Measurements from ENCODE around the gene MAPK9.
A peak's percentile ranks its signal among the peaks of the same experiment; 100 is the strongest.
"Not testable (repeated sequence)": the region's sequence is repeated elsewhere in the genome, so short reads cannot be mapped to it uniquely, and the experiment has no call there.

MAPK9 gene

DNA sequence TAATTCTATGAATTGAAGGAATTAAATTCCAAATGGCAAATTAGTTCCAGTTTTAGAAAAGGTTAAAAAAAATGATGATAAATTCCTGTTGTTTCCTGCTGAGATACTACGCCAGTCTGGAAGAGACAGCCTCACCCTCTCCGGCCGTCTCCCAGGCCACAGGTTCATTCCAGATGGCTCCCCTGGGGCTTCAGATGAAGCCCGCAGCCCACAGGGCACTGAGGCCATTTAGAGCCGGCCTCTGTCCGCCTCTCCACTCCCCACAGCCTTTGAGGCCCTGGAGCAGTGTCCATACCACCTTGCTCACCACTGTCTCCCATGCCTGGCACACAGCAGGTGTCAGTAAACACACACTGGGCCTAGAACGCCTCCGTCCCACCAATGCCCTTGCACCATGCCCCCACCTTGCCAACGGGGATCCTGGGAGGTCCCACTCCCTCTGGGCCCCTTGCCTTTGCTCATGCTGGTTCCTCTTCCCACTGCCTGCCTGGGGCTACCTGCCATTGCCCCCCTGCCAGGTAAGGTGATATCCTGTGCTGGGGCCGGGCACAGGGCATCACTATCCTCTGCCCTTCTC is 35.2 kb upstream of the MAPK9 start:
- no peak for DNase-seq (ENCODE audit: low read depth)

- DNase-seq (ENCODE audit: low read depth): no peak
Observed at GRCh38 chr5:180324601-180324950, 32.7 kb upstream of the MAPK9 start.

DNA sequence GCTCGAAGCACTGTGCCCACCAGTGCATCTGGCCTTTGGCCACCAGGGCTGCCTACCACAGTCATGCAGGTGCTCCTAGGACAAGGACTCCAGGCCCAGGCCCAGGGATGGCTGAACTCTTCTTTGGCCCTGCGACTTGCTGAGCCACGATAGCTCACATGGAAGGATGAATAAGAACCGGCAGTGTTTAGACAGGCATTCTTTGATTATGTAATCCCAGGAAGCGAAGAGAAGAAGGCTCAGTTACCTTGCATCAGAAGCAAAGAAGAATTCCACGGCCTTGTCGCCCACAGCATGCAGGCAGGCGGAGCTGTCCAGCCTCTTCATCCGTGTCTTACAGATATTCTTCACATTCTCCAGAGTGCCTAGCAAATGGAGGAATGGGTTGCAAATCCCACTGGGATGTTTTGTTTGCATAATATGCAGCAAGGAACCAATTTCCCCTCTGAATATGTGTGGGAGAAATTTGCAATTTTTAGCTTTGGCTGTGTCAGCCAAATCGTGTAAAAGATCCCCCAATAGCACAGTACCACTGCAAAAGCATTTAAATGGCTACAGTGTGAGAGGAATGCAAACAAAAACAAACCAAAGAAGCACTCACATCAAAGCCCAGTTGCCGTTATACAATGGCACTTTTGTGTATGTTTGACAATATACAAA is 32.2 kb upstream of the MAPK9 start:
- DNase-seq (ENCODE audit: low read depth): no peak

DNA sequence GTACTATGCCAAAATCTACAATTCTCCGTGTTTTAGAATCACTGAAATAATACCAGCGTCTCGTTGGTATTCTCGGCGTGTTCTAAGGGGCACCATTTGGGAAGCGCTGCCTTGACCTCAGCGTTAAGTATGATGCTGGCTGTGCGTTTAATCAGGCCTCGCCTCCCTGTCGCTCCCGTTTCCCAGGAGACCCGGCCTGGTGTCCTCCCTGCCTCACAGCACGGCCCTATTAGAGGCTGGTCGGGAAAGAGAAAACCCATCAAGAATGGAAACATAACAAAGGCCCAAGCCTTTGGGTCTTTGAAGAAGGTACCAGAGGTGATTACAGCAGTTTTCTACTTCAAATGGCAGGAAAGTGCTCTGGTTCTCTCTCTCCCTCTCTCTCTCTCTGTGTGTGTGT is 31.3 kb upstream of the MAPK9 start:
- no peak for DNase-seq (ENCODE audit: low read depth)

DNA sequence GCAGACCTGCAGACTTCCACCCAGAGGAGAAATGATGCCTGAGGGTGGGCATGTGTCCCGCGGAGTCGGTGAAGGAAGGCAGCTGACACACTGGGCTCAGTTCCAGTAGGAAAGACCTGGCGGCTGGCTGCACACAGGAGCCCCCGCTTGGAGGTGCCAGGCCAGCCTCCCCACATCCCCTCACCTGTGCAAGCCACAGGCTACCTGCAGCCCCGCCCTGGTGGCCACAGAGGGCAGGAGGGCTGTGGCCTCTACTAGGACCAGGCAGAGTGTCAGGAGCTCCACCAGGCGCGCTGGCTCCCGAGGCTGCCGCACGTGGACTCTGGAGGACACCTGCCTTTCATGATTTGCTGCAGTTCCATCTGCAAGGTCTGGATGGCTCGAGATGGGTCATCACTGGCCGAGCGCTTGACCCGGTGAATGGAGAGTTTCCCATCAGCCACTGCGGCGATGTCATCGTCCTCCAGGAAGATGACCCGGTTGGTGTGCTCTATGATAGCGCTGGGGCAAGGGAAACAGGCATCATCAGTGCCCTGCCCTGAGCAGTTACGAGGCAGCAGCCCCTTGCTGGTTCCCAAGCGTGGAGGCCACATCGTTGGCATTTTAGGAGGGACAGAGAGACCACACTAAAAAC is 26.7 kb upstream of the MAPK9 start:
- no peak for DNase-seq (ENCODE audit: low read depth)

DNA sequence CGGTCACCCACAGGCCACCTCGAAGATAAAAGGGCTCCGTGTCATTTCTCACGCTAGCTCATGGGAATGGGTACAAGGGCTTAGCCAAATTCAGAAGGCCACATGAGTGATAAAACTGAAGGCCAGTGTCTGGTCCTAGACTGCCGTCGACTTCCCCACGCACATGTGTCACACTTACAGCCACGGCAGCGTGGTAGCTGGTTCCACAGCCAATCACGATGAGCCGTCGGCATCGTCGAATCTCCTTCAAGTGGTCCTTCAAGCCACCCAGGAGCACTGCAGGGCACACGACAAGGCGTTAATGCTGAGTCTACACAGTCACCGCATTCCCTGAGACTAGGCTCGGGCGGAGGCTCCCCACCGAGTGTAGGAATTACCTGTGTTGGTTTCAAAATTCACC is 24.7 kb upstream of the MAPK9 start:
- DNase-seq (ENCODE audit: low read depth): no peak

DNA sequence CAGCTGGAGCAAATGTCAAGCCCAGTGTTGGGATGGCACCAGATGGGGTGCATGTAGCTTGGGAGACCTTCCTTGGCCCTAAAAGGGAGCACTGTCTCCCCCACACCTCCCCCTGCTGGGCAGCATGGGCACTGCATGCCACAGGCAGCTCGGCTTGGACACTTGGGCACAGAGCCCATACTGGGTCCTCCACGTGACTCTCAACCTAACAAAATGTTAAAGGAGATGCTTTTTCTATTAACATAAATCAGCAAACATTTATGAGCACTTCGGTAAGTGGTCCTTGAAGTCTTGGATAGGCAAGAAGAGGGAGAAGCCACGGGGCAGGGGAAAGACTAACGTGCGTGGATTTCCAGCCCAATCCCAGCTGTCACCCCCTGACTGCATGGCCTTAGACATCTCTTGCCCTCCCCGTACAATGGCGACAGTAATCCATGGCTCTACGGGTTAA is 23.9 kb upstream of the MAPK9 start:
- peak; percentile 56 for DNase-seq (ENCODE audit: low read depth)

DNA sequence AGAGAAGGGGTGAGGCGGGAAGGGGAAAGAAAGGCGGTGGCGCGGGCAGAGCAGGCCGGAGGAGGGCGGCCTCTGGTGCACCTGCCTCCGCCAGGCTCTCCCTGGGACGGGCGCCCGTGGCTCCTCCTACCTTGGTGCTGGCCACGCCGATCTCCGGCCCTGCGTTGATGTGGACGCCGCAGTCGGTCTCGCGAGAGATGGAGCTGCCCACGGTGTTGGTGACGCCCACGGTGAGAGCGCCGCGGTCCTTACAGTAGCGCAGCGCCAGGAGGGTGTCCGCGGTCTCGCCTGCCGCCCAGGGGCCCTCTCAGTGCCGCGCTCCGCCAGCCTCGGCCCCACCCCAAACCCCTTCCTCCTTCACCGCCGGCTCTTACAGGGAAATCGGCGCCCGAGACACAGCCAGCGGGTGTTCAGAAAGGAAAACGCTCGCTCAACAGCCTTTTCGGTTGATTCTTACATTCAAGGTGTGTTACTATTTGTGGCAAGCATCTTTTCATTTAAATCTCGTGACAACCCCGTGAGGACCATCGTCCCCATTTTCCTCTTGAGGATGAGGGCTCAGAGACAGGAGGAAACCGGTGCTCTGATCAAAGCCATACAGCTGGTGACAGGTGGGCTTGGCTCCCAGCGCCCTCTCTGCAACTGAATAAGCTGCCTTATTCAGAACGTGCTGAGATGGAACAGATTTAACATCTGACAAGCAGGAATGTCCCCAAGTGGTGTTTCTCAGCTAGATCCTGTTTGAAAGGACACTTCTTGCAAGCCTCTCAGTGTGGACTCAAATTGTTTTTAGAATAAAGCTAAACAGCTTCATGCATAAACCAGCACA is 22.0 kb upstream of the MAPK9 start:
- DNase-seq (ENCODE audit: low read depth): peak; percentile 29

DNA sequence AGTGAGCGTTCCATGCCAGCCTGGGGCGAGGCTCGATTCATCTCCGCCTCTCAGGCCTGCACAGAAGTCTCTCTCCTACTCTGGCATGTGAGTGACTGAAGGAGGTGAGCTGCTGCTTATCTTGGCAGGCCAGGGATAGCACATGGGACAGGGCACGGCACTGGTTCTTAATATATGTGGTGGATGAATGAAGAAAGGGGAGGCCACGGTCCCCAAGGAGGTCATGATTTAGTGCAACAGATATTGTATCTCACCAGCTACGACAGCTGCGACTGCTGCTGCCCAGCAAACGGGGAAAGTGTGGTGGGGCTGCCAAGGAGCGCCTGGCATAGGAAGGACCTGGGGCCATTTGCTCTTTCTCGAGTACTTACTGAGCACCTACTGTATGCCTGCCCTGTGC is 19.3 kb upstream of the MAPK9 start:
- no peak for DNase-seq (ENCODE audit: low read depth)

DNA sequence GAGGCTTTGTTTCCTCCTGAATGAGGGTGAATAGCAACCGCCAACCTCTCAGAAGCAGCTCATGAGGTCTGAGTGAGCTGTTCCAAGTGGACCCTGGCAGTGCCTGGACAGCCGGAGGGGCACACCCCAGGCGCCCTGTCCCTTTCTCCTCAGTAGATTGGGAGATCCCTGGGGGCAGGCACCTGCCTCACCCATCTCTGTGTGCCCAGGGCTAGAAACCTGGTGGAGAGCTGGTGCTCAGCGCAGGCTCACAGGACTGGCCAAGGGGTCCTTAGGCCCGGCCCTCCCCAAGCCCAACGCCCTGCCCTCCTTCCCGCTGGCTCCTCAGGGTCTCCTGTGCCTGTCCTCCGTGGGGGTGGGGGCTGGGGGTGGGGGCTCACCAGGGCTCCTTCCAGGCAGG is 14.9 kb upstream of the MAPK9 start:
- DNase-seq (ENCODE audit: low read depth): no peak

GRCh38 chr5:180305481-180305880 is 13.6 kb upstream of the MAPK9 start:
- no peak for DNase-seq (ENCODE audit: low read depth)

DNA sequence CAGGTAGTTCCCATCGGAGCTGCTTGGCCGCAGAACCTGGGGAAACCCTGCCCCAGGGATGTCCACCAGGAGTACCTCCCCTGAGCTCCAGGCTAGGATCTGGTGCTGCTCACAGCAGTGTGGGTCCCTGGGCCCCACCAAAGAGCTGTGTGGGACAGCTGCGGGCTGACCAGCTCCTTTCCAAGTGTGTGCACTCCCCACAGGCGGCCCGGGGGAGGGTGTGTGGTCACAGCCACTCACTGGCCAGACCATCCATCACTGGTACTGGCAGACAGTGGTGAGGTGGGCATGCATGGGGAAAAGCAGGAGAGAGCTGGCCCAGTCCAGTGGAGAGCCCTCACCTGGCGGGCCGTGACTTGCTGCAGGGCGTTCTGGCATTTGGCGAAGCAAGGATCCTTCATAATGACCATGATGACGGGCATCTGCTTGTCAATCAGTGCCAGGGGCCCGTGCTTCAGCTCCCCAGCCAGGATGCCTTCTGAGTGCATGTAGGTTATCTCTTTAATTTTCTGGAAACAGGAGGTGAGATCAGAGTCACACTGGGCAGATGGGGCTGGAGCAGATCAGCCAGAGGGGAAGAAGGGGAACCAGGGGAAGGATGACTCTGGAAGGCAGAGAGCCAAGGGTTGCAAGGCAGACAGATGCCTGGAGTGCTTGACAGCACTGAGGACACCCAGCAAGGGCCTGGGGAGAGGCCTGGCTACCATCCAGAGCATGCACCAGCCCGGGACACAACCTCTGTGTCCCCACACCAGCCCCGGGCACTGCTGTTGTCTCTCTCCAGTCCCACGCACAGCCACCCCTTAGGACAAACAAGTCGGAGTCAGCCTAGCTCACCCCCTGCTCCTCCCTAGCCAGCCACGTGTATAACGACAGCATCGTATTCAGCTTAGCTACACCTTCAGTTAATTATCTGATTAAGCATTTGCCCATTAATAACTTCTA is 12.8 kb upstream of the MAPK9 start:
- no peak for DNase-seq (ENCODE audit: low read depth)

- no peak for DNase-seq (ENCODE audit: low read depth)
Observed at GRCh38 chr5:180304016-180304292, 12.1 kb upstream of the MAPK9 start.

DNA sequence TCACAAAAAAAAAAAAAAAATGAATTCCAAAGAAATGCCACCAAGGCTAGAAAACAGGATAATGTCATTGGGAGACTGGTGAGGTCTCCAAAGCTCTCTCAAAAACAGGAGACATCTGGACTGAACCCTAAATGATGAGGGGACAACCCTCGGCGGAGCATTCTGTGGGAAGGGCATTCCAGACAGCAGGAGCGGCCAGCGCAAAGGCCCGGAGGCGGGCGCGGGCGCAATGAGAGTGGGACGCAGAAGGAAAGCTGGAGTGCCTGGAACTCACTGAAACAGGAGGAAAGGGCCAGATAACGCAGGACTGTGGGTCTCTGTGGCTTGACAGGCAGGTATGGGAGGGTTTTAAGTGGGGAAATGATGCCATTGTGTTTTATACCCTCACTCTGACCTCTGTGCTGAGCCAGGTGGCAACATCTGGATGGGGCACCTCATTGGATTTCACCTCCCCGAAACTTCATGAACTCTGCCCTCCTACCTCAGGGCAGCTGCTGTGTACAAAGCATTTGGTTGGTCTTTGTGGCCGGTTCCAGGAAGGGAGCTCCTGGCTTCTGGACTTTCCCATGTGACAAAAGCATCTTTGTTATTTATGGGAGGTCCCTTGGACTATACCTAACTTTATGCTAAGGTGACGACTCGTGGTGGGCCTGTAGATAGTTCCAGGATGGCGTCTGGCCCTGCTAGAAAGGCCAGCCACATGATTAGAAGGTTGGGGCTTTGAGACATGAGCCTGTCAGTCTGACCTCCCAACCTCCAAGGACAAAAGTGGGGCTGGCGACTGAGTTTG is 11.5 kb upstream of the MAPK9 start:
- no peak for DNase-seq (ENCODE audit: low read depth)

- no peak for DNase-seq (ENCODE audit: low read depth)
Observed at GRCh38 chr5:180302256-180302655, 10.4 kb upstream of the MAPK9 start.

DNA sequence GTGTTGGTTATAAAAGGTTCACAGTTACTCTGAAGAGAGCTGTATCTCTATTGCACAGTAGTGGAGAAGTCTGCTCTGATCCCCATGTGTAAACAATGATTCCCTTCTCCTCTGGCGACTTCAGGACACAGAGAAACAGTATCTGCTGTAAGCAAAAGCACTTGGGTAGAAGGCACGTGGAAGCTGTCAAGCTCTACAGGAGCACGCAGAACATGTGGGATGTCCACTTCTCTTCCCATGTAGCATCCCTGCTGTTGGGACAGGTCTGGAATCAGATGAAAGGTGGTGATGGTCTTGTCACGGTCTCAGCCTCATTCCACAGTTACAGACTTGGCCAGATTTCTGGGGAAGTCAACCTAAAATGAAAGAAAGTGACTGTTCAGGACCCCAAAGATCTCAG is 9.4 kb upstream of the MAPK9 start:
- no peak for DNase-seq (ENCODE audit: low read depth)

- DNase-seq (ENCODE audit: low read depth): no peak
Observed at GRCh38 chr5:180299526-180299925, 7.6 kb upstream of the MAPK9 start.

GRCh38 chr5:180299014-180299413 is 7.1 kb upstream of the MAPK9 start:
- not testable (repeated sequence) for DNase-seq (ENCODE audit: low read depth)

- no peak for DNase-seq (ENCODE audit: low read depth)
Observed at GRCh38 chr5:180297587-180298282, 5.9 kb upstream of the MAPK9 start.

- DNase-seq (ENCODE audit: low read depth): no peak
Observed at GRCh38 chr5:180296771-180297170, 4.9 kb upstream of the MAPK9 start.
